Panc1 (cell line): ENCODE measurements around the gene LHFPL4.
"Not testable (repeated sequence)": the region's sequence is repeated elsewhere in the genome, so short reads cannot be mapped to it uniquely, and the experiment has no call there.

ENCODE experiments used
- POLR2AphosphoS5 ChIP-seq: IDR thresholded peaks from 2 replicates; pipeline ENCODE4 v1.6.1; 2012; ENCODE audit warnings: mild to moderate bottlenecking, low read depth, low read length, moderate library complexity
- TF ChIP-seq, protein P1 (sequence below): fragments of 450-650 bp; IDR thresholded peaks from 2 replicates; pipeline ENCODE4 v1.5.1; 2017; ENCODE audit warnings: mild to moderate bottlenecking

DNA sequence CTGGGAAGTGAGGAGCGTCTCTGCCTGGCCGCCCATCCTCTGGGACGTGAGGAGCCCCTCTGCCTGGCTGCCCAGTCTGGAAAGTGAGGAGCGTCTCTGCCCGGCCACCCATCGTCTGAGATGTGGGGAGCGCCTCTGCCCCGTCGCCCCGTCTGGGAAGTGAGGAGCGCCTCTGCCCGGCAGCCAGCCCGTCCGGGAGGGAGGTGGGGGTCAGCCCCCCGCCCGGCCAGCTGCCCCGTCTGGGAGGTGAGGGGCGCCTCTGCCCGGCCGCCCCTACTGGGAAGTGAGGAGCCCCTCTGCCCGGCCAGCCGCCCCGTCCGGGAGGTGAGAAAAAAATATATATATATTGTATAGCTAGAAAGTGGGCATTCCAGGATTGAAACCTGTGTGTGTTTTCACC is 6.4 kb upstream of the LHFPL4 start:
- TF ChIP-seq, protein P1, sequence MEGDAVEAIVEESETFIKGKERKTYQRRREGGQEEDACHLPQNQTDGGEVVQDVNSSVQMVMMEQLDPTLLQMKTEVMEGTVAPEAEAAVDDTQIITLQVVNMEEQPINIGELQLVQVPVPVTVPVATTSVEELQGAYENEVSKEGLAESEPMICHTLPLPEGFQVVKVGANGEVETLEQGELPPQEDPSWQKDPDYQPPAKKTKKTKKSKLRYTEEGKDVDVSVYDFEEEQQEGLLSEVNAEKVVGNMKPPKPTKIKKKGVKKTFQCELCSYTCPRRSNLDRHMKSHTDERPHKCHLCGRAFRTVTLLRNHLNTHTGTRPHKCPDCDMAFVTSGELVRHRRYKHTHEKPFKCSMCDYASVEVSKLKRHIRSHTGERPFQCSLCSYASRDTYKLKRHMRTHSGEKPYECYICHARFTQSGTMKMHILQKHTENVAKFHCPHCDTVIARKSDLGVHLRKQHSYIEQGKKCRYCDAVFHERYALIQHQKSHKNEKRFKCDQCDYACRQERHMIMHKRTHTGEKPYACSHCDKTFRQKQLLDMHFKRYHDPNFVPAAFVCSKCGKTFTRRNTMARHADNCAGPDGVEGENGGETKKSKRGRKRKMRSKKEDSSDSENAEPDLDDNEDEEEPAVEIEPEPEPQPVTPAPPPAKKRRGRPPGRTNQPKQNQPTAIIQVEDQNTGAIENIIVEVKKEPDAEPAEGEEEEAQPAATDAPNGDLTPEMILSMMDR: not testable (repeated sequence)
- TF ChIP-seq POLR2AphosphoS5: not testable (repeated sequence)
